CD1c-positive myeloid dendritic cell (primary cell): Measurements from ENCODE around the gene RAI14.
"Not testable (repeated sequence)": the region's sequence is repeated elsewhere in the genome, so short reads cannot be mapped to it uniquely, and the experiment has no call there.

Experiments
- DNase-seq: peaks from one replicate; pipeline ENCODE4 v3.0.0-alpha.2; 2016; ENCODE audit errors: extremely low spot score

RAI14 gene

GRCh38 chr5:34731435-34732232 lies 75.5 kb downstream of the RAI14 start:
- no peak for DNase-seq

- no peak for DNase-seq
These were observed 78.2 kb downstream of the RAI14 start for GRCh38 chr5:34734326-34734725.

- no peak for DNase-seq
These were observed 79.6 kb downstream of the RAI14 start for GRCh38 chr5:34735491-34736426.

- DNase-seq, result no peak
These were observed 80.5 kb downstream of the RAI14 start for GRCh38 chr5:34736445-34737115.

GRCh38 chr5:34737731-34738130 lies 81.6 kb downstream of the RAI14 start:
- DNase-seq, result no peak

GRCh38 chr5:34738381-34738780 lies 82.3 kb downstream of the RAI14 start:
- DNase-seq, result no peak

GRCh38 chr5:34740389-34740806 lies 84.3 kb downstream of the RAI14 start:
- DNase-seq, result no peak

- no peak for DNase-seq
These were observed 85.9 kb downstream of the RAI14 start for GRCh38 chr5:34742061-34742460.

- DNase-seq, result no peak
These were observed 87.8 kb downstream of the RAI14 start for GRCh38 chr5:34743878-34744277.

GRCh38 chr5:34748431-34748830 lies 92.3 kb downstream of the RAI14 start:
- DNase-seq, result no peak

GRCh38 chr5:34749431-34749873 lies 93.3 kb downstream of the RAI14 start:
- DNase-seq, result no peak

GRCh38 chr5:34750206-34750605 lies 94.1 kb downstream of the RAI14 start:
- no peak for DNase-seq

GRCh38 chr5:34751807-34752736 lies 95.9 kb downstream of the RAI14 start:
- no peak for DNase-seq

GRCh38 chr5:34753236-34753635 lies 97.1 kb downstream of the RAI14 start:
- not testable (repeated sequence) for DNase-seq

GRCh38 chr5:34755926-34756325 lies 99.8 kb downstream of the RAI14 start:
- no peak for DNase-seq

- no peak for DNase-seq
These were observed 100.9 kb downstream of the RAI14 start for GRCh38 chr5:34756781-34757624.

- no peak for DNase-seq
These were observed 102.4 kb downstream of the RAI14 start for GRCh38 chr5:34758514-34758913.

- DNase-seq, result not testable (repeated sequence)
These were observed 103.1 kb downstream of the RAI14 start for GRCh38 chr5:34759213-34759612.

GRCh38 chr5:34765662-34766061 lies 109.5 kb downstream of the RAI14 start:
- DNase-seq, result no peak

GRCh38 chr5:34767180-34767579 lies 111.1 kb downstream of the RAI14 start:
- no peak for DNase-seq
